ENCODE data around the gene TMEM178B.

TMEM178B gene

DNA sequence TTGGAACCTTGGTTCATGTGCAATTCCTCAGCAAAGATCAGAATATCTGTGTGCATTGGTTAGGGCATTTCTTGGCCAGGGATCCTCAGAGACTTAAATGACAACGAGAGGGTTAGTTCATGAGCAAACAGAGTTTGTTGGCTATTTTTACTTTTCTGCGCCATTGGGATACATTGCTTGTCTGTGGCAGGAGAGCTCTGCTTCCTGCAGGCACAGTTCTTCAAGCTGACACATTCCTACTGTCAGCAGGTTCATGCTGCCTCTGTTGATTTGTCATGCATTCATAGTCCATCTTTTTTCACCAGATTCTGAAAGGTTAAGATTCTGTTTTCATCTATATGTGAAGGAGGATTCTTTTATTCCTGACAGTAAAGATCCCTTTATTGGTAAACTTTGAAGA lies 139.4 kb downstream of the TMEM178B start:
- no peak overlapping the region for H3K27ac ChIP-seq
- CTCF ChIA-PET: no interaction called here
- no peak for DNase-seq (ENCODE audit: low spot score)
- POLR2A ChIA-PET (ENCODE audit: low non-redundant PET): no interaction called here
- TF ChIP-seq, protein P1, sequence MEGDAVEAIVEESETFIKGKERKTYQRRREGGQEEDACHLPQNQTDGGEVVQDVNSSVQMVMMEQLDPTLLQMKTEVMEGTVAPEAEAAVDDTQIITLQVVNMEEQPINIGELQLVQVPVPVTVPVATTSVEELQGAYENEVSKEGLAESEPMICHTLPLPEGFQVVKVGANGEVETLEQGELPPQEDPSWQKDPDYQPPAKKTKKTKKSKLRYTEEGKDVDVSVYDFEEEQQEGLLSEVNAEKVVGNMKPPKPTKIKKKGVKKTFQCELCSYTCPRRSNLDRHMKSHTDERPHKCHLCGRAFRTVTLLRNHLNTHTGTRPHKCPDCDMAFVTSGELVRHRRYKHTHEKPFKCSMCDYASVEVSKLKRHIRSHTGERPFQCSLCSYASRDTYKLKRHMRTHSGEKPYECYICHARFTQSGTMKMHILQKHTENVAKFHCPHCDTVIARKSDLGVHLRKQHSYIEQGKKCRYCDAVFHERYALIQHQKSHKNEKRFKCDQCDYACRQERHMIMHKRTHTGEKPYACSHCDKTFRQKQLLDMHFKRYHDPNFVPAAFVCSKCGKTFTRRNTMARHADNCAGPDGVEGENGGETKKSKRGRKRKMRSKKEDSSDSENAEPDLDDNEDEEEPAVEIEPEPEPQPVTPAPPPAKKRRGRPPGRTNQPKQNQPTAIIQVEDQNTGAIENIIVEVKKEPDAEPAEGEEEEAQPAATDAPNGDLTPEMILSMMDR (conservative IDR thresholded peaks at IDR 0.05; ENCODE audit: low read depth): no peak

DNA sequence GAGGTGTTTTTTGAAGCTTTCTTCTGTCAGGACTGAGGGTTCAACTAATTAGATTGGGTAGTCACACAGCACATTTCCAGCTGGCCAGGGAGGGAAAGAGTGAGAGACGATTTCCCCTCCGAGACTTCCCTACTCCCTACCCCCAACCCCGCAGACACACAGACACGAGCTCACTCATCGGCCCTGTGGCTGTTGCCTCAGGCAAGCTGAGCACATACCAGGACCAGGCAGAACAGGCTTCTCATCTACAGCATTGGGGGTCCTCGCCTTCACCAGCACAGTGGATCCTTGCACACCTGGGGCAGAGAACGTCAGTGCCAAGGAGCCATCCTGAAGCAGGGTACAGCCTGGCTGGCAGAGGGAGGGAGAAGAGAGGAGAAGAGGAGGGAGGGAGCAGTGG lies 144.1 kb downstream of the TMEM178B start:
- TF ChIP-seq, protein P1 (conservative IDR thresholded peaks at IDR 0.05; ENCODE audit: low read depth): no peak
- ChIA-PET POLR2A (ENCODE audit: low non-redundant PET) (no interaction called here), CTCF (no interaction called here)
- H3K27ac ChIP-seq: no peak overlapping the region
- no peak for DNase-seq (ENCODE audit: low spot score)

DNA sequence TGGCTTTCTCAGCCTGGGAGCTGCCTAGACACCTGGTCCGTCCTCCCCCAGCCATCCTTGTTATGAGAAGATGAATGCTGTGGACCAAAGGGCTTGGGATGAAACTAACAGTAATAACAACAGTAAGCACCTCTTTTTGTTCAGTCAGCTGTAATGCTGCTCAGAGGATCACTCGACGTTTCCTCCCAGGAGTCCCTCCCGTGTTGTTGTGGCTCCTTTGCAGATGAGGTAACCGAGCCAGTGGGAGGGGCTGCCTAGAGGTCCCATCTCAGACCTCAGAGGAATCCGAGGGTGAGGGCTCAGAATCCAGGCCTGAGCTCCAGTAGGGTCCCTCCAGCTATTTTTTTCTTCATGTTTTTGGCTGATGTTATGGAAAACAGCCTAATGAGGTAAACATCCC lies 145.1 kb downstream of the TMEM178B start:
- no peak for DNase-seq (ENCODE audit: low spot score)
- POLR2A ChIA-PET (ENCODE audit: low non-redundant PET): no interaction called here
- TF ChIP-seq, protein P1 (conservative IDR thresholded peaks at IDR 0.05; ENCODE audit: low read depth): no peak
- CTCF ChIA-PET: no interaction called here
- no peak overlapping the region for H3K27ac ChIP-seq

DNA sequence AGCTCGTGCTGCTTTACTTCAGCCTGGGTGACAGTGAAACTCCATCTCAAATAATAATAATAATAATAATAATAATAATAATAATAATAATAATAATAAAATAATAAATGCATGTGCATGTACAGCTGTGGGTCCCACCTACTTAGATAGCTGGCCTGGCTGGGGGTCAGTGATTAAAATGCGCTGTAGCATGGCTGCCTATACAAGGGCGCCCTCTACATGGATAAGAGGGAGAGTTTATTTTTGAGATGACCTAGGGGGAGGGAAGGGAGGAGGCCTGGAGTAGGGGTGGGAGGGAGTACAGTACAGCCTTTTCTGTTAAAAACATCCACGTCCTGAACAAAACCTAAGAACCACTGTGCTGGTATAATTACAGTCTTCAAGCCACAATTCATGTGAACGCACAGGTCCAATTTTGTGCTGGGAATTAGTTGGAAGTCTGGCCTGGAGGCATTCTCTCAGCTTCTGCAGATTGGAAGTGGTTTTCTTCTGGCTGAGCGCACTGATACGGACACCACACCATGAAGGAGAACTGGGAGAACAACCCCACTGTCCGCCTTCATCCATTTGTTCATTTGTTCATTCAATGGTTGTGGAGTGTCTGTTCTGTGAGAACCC lies 146.5 kb downstream of the TMEM178B start:
- TF ChIP-seq, protein P1 (conservative IDR thresholded peaks at IDR 0.05; ENCODE audit: low read depth): no peak
- no peak for DNase-seq (ENCODE audit: low spot score)
- ChIA-PET POLR2A (ENCODE audit: low non-redundant PET) (no interaction called here), CTCF (interaction anchor here (0.6 kb wide), 2 partner anchors 160 to 512 kb away, joined by 3 read pairs; no protein-coding TSS in a partner anchor)
- no peak overlapping the region for H3K27ac ChIP-seq

DNA sequence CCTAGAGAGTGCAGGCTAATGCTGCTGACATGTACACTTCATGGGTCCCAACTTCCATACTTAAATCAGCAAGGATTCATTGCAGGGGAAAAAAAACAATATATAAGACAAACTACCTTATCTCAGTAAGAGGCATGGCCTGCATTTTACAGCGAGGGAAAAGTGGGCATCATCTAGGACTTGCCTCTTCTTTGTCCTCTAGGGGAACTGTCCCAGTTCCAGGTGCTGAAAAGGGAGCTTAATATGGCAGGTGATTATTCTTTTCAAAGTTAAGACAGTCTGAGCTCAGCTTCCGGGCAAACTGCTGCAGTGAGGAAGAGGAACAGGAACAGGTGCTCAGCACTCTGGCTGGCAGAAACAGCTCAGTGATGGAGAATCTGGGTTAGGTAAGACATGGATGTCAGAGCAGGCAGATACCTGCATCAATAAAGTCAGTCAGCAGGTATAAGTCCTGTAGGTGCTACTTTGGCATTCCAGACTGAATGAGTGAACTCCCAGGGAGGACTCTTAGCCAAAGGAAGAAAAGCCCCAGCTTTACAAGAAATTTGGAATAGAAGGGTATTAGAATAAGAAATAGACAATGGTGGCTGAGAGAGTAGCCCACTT lies 147.2 kb downstream of the TMEM178B start:
- TF ChIP-seq, protein P1 (conservative IDR thresholded peaks at IDR 0.05; ENCODE audit: low read depth): no peak
- no peak overlapping the region for H3K27ac ChIP-seq
- CTCF ChIA-PET: no interaction called here
- POLR2A ChIA-PET (ENCODE audit: low non-redundant PET): no interaction called here
- DNase-seq (ENCODE audit: low spot score): no peak

DNA sequence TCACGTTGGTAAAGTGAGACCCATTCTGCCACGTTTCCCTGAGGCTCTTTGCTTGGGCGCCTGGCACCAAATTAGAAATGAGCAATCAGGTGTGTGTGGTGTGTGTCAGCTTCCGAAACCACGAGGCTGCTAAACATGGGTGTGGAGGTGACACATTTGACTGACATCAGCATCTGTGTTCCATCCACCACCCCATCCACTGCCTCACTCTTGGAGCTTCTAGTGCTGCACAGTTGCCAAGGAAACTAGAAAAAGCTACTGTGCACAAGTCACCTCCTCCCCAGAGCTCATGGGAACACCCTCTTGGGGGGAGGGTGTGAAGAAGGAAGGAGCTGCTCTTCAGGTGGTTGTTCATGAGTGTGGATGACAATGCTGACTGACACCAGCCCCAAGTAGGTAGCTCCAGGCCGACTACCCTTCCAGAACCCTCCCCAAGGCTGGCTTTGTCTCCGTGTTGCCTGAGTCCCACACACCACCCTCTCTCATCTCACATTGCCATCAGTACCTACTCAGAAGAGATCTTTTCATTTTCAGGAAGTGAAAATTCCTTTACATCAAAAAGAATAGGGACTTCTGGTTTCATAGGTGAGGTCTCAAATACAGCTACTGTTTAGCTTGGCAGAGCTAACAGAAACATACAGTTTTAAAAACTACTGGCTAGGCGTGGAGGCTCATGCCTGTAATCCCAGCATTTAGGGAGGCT lies 152.2 kb downstream of the TMEM178B start:
- CTCF ChIA-PET: no interaction called here
- POLR2A ChIA-PET (ENCODE audit: low non-redundant PET): no interaction called here
- H3K27ac ChIP-seq: no peak overlapping the region
- no peak for DNase-seq (ENCODE audit: low spot score)
- TF ChIP-seq, protein P1 (conservative IDR thresholded peaks at IDR 0.05; ENCODE audit: low read depth): no peak
